GM19468 (cell line): ENCODE measurements around the gene COL4A3.
"Not testable (repeated sequence)": the region's sequence is repeated elsewhere in the genome, so short reads cannot be mapped to it uniquely, and the experiment has no call there.

Experiments
- ATAC-seq: cut with Tn5 transposase; IDR thresholded peaks from one replicate; pipeline ENCODE4 v1.9.1; 2021; ENCODE audit warnings: mild to moderate bottlenecking, moderate library complexity, moderate number of reproducible peaks; ENCODE audit not compliant: unreplicated experiment; ENCODE audit errors: extremely low read depth

The COL4A3 gene

GRCh38 chr2:227154986-227155774, 9.2 kb upstream of the COL4A3 start:
- no peak for ATAC-seq

GRCh38 chr2:227160164-227160563, 4.3 kb upstream of the COL4A3 start:
- ATAC-seq: no peak

GRCh38 chr2:227161947-227162346, 2.5 kb upstream of the COL4A3 start:
- no peak for ATAC-seq

- ATAC-seq: peak; percentile 50
These were observed 883 bp upstream of the COL4A3 start for GRCh38 chr2:227163485-227163997.

GRCh38 chr2:227164763-227165291, 403 bp downstream of the COL4A3 start:
- peak; percentile 66 for ATAC-seq

GRCh38 chr2:227171779-227172178, 7.4 kb downstream of the COL4A3 start:
- ATAC-seq: not testable (repeated sequence)

GRCh38 chr2:227177592-227178336, 13.3 kb downstream of the COL4A3 start:
- no peak for ATAC-seq

GRCh38 chr2:227179988-227180685, 15.7 kb downstream of the COL4A3 start:
- no peak for ATAC-seq

GRCh38 chr2:227180770-227181169, 16.3 kb downstream of the COL4A3 start:
- no peak for ATAC-seq

GRCh38 chr2:227182765-227183164, 18.3 kb downstream of the COL4A3 start:
- no peak for ATAC-seq

GRCh38 chr2:227183657-227184367, 19.4 kb downstream of the COL4A3 start:
- ATAC-seq: no peak

GRCh38 chr2:227185615-227186232, 21.3 kb downstream of the COL4A3 start:
- no peak for ATAC-seq

GRCh38 chr2:227186751-227187150, 22.3 kb downstream of the COL4A3 start:
- no peak for ATAC-seq

- no peak for ATAC-seq
These were observed 23.9 kb downstream of the COL4A3 start for GRCh38 chr2:227188292-227188691.

- ATAC-seq: no peak
These were observed 26.9 kb downstream of the COL4A3 start for GRCh38 chr2:227191367-227191766.

- ATAC-seq: no peak
These were observed 28.1 kb downstream of the COL4A3 start for GRCh38 chr2:227192491-227192890.

GRCh38 chr2:227194219-227194618, 29.8 kb downstream of the COL4A3 start:
- ATAC-seq: no peak

GRCh38 chr2:227198866-227199265, 34.4 kb downstream of the COL4A3 start:
- ATAC-seq: no peak

- no peak for ATAC-seq
These were observed 37.3 kb downstream of the COL4A3 start for GRCh38 chr2:227201771-227202170.
